ENCODE measurements around the gene CDON.

CDON gene

GRCh38 chr11:125958872-125959400, 103.7 kb downstream of the CDON start:
- no peak for TF ChIP-seq POLR2A (IDR thresholded peaks at IDR 0.05; ENCODE audit: low read depth, low read length)
- DNase-seq (ENCODE audit: insufficient read length, low spot score) (no peak), FAIRE-seq (no peak)

GRCh38 chr11:125957618-125958332, 104.9 kb downstream of the CDON start:
- TF ChIP-seq POLR2A (IDR thresholded peaks at IDR 0.05; ENCODE audit: low read depth, low read length) = no peak
- FAIRE-seq = no peak
- no peak for DNase-seq (ENCODE audit: insufficient read length, low spot score)

GRCh38 chr11:125956391-125957134, 106.1 kb downstream of the CDON start:
- TF ChIP-seq POLR2A (IDR thresholded peaks at IDR 0.05; ENCODE audit: low read depth, low read length) = no peak
- DNase-seq (ENCODE audit: insufficient read length, low spot score) (no peak), FAIRE-seq (no peak)

GRCh38 chr11:125955856-125956255, 106.8 kb downstream of the CDON start:
- FAIRE-seq (no peak), DNase-seq (ENCODE audit: insufficient read length, low spot score) (no peak)
- no peak for TF ChIP-seq POLR2A (IDR thresholded peaks at IDR 0.05; ENCODE audit: low read depth, low read length)

- FAIRE-seq (no peak), DNase-seq (ENCODE audit: insufficient read length, low spot score) (no peak)
- TF ChIP-seq POLR2A (IDR thresholded peaks at IDR 0.05; ENCODE audit: low read depth, low read length) = no peak
Measured at GRCh38 chr11:125954945-125955640, 107.6 kb downstream of the CDON start.

- no peak for TF ChIP-seq POLR2A (IDR thresholded peaks at IDR 0.05; ENCODE audit: low read depth, low read length)
- DNase-seq (ENCODE audit: insufficient read length, low spot score) (no peak), FAIRE-seq (no peak)
Measured at GRCh38 chr11:125954123-125954944, 108.3 kb downstream of the CDON start.

- DNase-seq (ENCODE audit: insufficient read length, low spot score) (no peak), FAIRE-seq (no peak)
- TF ChIP-seq POLR2A (IDR thresholded peaks at IDR 0.05; ENCODE audit: low read depth, low read length) = no peak
Measured at GRCh38 chr11:125953401-125953935, 109.2 kb downstream of the CDON start.

GRCh38 chr11:125952973-125953372, 109.7 kb downstream of the CDON start:
- TF ChIP-seq POLR2A (IDR thresholded peaks at IDR 0.05; ENCODE audit: low read depth, low read length) = no peak
- no peak for FAIRE-seq
- DNase-seq (ENCODE audit: insufficient read length, low spot score) = no peak

- FAIRE-seq (no peak), DNase-seq (ENCODE audit: insufficient read length, low spot score) (no peak)
- TF ChIP-seq POLR2A (IDR thresholded peaks at IDR 0.05; ENCODE audit: low read depth, low read length) = no peak
Measured at GRCh38 chr11:125952559-125952958, 110.1 kb downstream of the CDON start.

- FAIRE-seq = no peak
- no peak for TF ChIP-seq POLR2A (IDR thresholded peaks at IDR 0.05; ENCODE audit: low read depth, low read length)
- DNase-seq (ENCODE audit: insufficient read length, low spot score) = no peak
Measured at GRCh38 chr11:125951731-125952130, 110.9 kb downstream of the CDON start.

GRCh38 chr11:125950696-125951651, 111.7 kb downstream of the CDON start:
- TF ChIP-seq POLR2A (IDR thresholded peaks at IDR 0.05; ENCODE audit: low read depth, low read length) = no peak
- FAIRE-seq (no peak), DNase-seq (ENCODE audit: insufficient read length, low spot score) (no peak)

- TF ChIP-seq POLR2A (IDR thresholded peaks at IDR 0.05; ENCODE audit: low read depth, low read length) = no peak
- no peak for FAIRE-seq
Measured at GRCh38 chr11:125950178-125950490, 112.5 kb downstream of the CDON start.

More at GRCh38 chr11:125950178-125950490, 112.5 kb downstream of the CDON start:
- no peak for DNase-seq (ENCODE audit: insufficient read length, low spot score)

Data from H54 (cell line).